ENCODE data around the gene SLC23A1. TPM values are rescaled to one million over a fixed set of nuclear protein-coding genes. Genes with fewer than 3 reads are reported as not detected.
A peak's percentile ranks its signal among the peaks of the same experiment; 100 is the strongest.

SLC23A1 gene
- total and polyA plus RNA-seq, 9 of the 15 experiments (the other 6 are each of a cell fraction or from before 2014, with no cell fraction given): 0.03 to 0.20 (median 0.05) TPM; not detected in 5

- TF ChIP-seq DIDO1 (tag; IDR thresholded peaks at IDR 0.05; ENCODE audit: low read depth) (no peak), SETDB1 (IDR thresholded peaks at IDR 0.05; ENCODE audit: low read length) (no peak), NEUROD1 (IDR thresholded peaks at IDR 0.05; ENCODE audit: borderline replicate concordance, low read depth, low read length, partially characterized antibody) (no peak), OTX1 (CRISPR knock-in tag; IDR thresholded peaks at IDR 0.05) (no peak), RBM25 (IDR thresholded peaks at IDR 0.05; ENCODE audit: low read depth, low read length, severe bottlenecking) (no peak), MCM7 (IDR thresholded peaks at IDR 0.05) (no peak), ZNF695 (CRISPR knock-in tag; IDR thresholded peaks at IDR 0.05) (no peak), MEIS2 (IDR thresholded peaks at IDR 0.05; ENCODE audit: partially characterized antibody) (peak; percentile 92), TBL1XR1 (IDR thresholded peaks at IDR 0.05; ENCODE audit: low read length in 2 of 2) (peak in 1 of 2 experiments; percentile 56; a peak in 1 of 4 replicates), ZNF184 (CRISPR knock-in tag; IDR thresholded peaks at IDR 0.05) (no peak), ZNF511 (CRISPR knock-in tag; IDR thresholded peaks at IDR 0.05) (peak; percentile 84; the same call in 1 of the 2 replicates), HNRNPH1 (optimal IDR thresholded peaks at IDR 0.05; ENCODE audit: low read depth, low read length) (no peak), POLR2AphosphoS2 (IDR thresholded peaks at IDR 0.05; ENCODE audit: low read length) (no peak), TOE1 (IDR thresholded peaks at IDR 0.05; ENCODE audit: borderline replicate concordance) (peak; percentile 49; the same call in 1 of the 2 replicates), TOE1 (CRISPR knock-in tag; IDR thresholded peaks at IDR 0.05; ENCODE audit: borderline replicate concordance, low read depth) (peak; percentile 61; the same call in 1 of the 2 replicates), NRF1 (conservative IDR thresholded peaks at IDR 0.05 in 1 of 2, IDR thresholded peaks at IDR 0.05 in 1 of 2) (peak; percentile 97), POLR2AphosphoS5 (IDR thresholded peaks at IDR 0.05; ENCODE audit: control insufficient read depth, insufficient read depth, low read depth, low read length) (peak; percentile 93), STAG1 (CRISPR knock-in tag; IDR thresholded peaks at IDR 0.05; ENCODE audit: borderline replicate concordance) (no peak), SPI1 (IDR thresholded peaks at IDR 0.05; ENCODE audit: borderline replicate concordance, low read depth, low read length) (peak; percentile 89), KAT7 (CRISPR knock-in tag; IDR thresholded peaks at IDR 0.05; ENCODE audit: borderline replicate concordance) (no peak; the same call in 1 of the 2 replicates), HNRNPUL1 (IDR thresholded peaks at IDR 0.05; ENCODE audit: low read length) (no peak), BACH1 (tag; IDR thresholded peaks at IDR 0.05) (no peak; the same call in 1 of the 2 replicates), ZNF311 (CRISPR knock-in tag; IDR thresholded peaks at IDR 0.05) (no peak), CBX1 (IDR thresholded peaks at IDR 0.05; ENCODE audit: low read depth) (peak; percentile 87), ZNF76 (CRISPR knock-in tag; IDR thresholded peaks at IDR 0.05; ENCODE audit: borderline replicate concordance) (no peak), L3MBTL2 (IDR thresholded peaks at IDR 0.05) (peak; percentile 81), HINFP (tag; conservative IDR thresholded peaks at IDR 0.05; ENCODE audit: low read depth) (no peak), XRCC5 (IDR thresholded peaks at IDR 0.05; ENCODE audit: low read depth, low read length) (peak; percentile 43), DACH1 (IDR thresholded peaks at IDR 0.05; ENCODE audit: partially characterized antibody) (no peak), CAMTA2 (CRISPR knock-in tag; conservative IDR thresholded peaks at IDR 0.05) (no peak)
Observed at GRCh38 chr5:139341689-139342422, 41.2 kb downstream of the SLC23A1 start, which contains the start of gene PAIP2 (continued).
